ENCODE results near the gene COG5. TPM values are rescaled to one million over a fixed set of nuclear protein-coding genes. Genes with fewer than 3 reads are reported as not detected.

COG5 gene
- total RNA-seq, 1 experiment from 2014 or later, result 20.2 TPM

DNA sequence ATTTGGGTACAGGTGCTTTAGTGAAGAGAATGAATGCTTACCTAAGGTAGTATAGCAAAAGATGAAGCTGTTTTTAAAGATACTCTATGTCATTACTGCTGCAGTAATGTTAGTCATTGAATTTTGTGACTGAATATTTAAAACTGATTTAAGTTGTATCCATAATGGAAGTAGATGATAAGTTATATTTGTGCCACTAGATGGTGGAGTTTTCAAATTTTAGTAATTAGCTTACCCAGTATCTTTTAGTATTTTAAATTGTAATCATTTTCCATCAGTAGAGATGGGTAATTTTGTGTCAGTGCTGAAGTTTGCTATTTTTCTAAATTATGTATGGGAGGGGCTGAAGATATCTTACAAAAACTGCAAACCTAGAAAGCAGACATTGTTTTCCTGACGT lies 369.7 kb downstream of the COG5 start:
- Histone ChIP-seq H3K9ac (ENCODE audit: extremely low read depth, insufficient read length, low read length) (no peak overlapping the region), H2AFZ (ENCODE audit: low read length) (no peak overlapping the region), H4K20me1 (ENCODE audit: control insufficient read depth, insufficient read depth, insufficient read length) (no peaks in the 10 kb centered on the region), H3T11ph (ENCODE audit: low read length) (no peak overlapping the region), H4K5ac (ENCODE audit: insufficient read length, low read depth, low read length) (no peak overlapping the region), H2BK20ac (ENCODE audit: low read depth, low read length, poor library complexity, severe bottlenecking) (no peak overlapping the region), H3K23me2 (ENCODE audit: insufficient read length, low read depth, low read length, poor library complexity, severe bottlenecking) (no peaks in the 10 kb centered on the region), H2BK15ac (ENCODE audit: low read depth, low read length) (no peak overlapping the region), H3K56ac (ENCODE audit: insufficient read length, low read depth, low read length) (no peak overlapping the region), H3K4me1 (ENCODE audit: insufficient read depth, low read length) (no peaks in the 10 kb centered on the region), H4K8ac (replicated peaks; ENCODE audit: insufficient read length, low read depth, low read length) (no peak overlapping the region), H3K4ac (ENCODE audit: low read depth, low read length) (no peak overlapping the region), H3K79me2 (ENCODE audit: insufficient read depth, low read length) (no peaks in the 10 kb centered on the region), H3K27me3 (ENCODE audit: insufficient read depth, low read length) (no peaks in the 10 kb centered on the region), H3K9me3 (ENCODE audit: control insufficient read depth, low read depth, low read length) (no peaks in the 10 kb centered on the region), H3K27ac (ENCODE audit: insufficient read length, low read depth, low read length) (no peak overlapping the region), H3K23ac (ENCODE audit: insufficient read length, low read depth, low read length) (no peak overlapping the region), H2BK12ac (ENCODE audit: insufficient read length, low read depth, low read length) (no peak overlapping the region), H2BK120ac (ENCODE audit: low read depth, low read length, poor library complexity, severe bottlenecking) (no peak overlapping the region), H3K18ac (ENCODE audit: insufficient read length, low read depth, low read length) (no peak overlapping the region), H2BK5ac (ENCODE audit: insufficient read length, low read length) (no peak overlapping the region), H3K4me2 (ENCODE audit: insufficient read depth, insufficient read length, low read length) (no peak overlapping the region), H2AK5ac (ENCODE audit: insufficient read length, low read length) (no peak overlapping the region), H4K91ac (ENCODE audit: insufficient read length, low read depth, low read length) (no peak overlapping the region), H3K79me1 (ENCODE audit: insufficient read depth, low read depth, low read length, poor library complexity, severe bottlenecking) (no peaks in the 10 kb centered on the region), H3K14ac (ENCODE audit: insufficient read depth, low read length) (no peak overlapping the region)
- Mint-ChIP-seq H3K36me3 (ENCODE audit: insufficient read depth in 1 of 3, low read depth in 3 of 3) (peaks cover 7 to 41% (median 24%) of the 10 kb centered on the region in 3 experiments; a peak in 6 of 7 replicates), H3K4me3 (no peak overlapping the region), H3K27ac (no peak overlapping the region), H3K27me3 (ENCODE audit: low read depth) (no peaks in the 10 kb centered on the region), H3K4me1 (peaks cover 0 to 4% of the 10 kb centered on the region in 2 experiments; a peak in 2 of 4 replicates), H3K9me3 (no peaks in the 10 kb centered on the region)
- WGBS (ENCODE audit: extremely low coverage, insufficient read length, low lambda C conversion rate), result no CpG with 5 or more reads among the region's 1 CpG
- DNase-seq, result no peak
- TF ChIP-seq CTCF (conservative IDR thresholded peaks at IDR 0.05), result no peak

All from H9 (cell line).